ENCODE measurements around the gene SELENON. TPM values are rescaled to one million over a fixed set of nuclear protein-coding genes. Genes with fewer than 3 reads are reported as not detected.

SELENON gene
- total and polyA plus RNA-seq, 9 of the 15 experiments (the other 6 are each of a cell fraction or from before 2014, with no cell fraction given), result 0.43 to 26.7 (median 7.0) TPM

- H3K36me3 ChIP-seq (ENCODE audit: control insufficient read depth, insufficient read depth, low read length), result peaks cover 11% of the 10 kb centered on the region
- ChIA-PET CTCF (ENCODE audit: low intra/inter-chr PET ratio) (no interaction called here), POLR2A (interaction anchor here (0.7 to 6.2 kb wide), 5 partner anchors 10 to 268 kb away, joined by 3 to 56 read pairs (median 6); no protein-coding TSS in a partner anchor)
- peaks cover 16% of the 10 kb centered on the region for H4K20me1 ChIP-seq (replicated peaks; ENCODE audit: control insufficient read depth, insufficient read depth, low read length)
- no peaks in the 10 kb centered on the region for H3K9me3 ChIP-seq (replicated peaks; ENCODE audit: control insufficient read depth, insufficient read depth, low read depth, low read length)
- 20% methylated on average over 8 of the region's 8 CpGs for WGBS (ENCODE audit: insufficient coverage, low coverage, missing lambda C conversion rate)
- peak overlapping the region; percentile 91 for H3K27ac ChIP-seq (ENCODE audit: extremely low read depth, low read depth, low read length)
- H3K79me2 ChIP-seq (ENCODE audit: control insufficient read depth, insufficient read depth, low read length), result peaks cover 46% of the 10 kb centered on the region
- H3K4me3 ChIP-seq, result no peak overlapping the region
- H2AFZ ChIP-seq (ENCODE audit: low read depth, low read length), result peak overlapping the region; percentile 90
- no peaks in the 10 kb centered on the region for H3K27me3 ChIP-seq (ENCODE audit: control insufficient read depth in 2 of 2, insufficient read depth in 2 of 2, low read length in 2 of 2)
- no TSS peak for BruUV-seq (replicated peaks)
- peak; percentile 54 to 67 (median 55) for DNase-seq (ENCODE audit: extremely low read depth in 1 of 4, low spot score in 3 of 4)
- H3K4me2 ChIP-seq (ENCODE audit: insufficient read depth, low read length), result peak overlapping the region; percentile 89
- 0 out of 3 replicates have a peak, but pooled peaks have one; percentile 1 for ATAC-seq
- in situ Hi-C loops (cut with MboI) (loop anchor here (10.0 kb wide), 1 partner anchor 413 kb away; no protein-coding TSS in a partner anchor), intact Hi-C loops (cut with micrococcal nuclease) (no loop called here)
- peak overlapping the region; percentile 84 to 92 for H3K9ac ChIP-seq (ENCODE audit: insufficient read depth in 1 of 2, low read depth in 2 of 2, low read length in 2 of 2)
- no peaks in the 10 kb centered on the region for H3K9me1 ChIP-seq (ENCODE audit: control insufficient read depth, insufficient read depth, low read length)
- peak; percentile 85 for FAIRE-seq
- peaks cover 34 to 61% of the 10 kb centered on the region in 2 experiments for H3K4me1 ChIP-seq (replicated peaks in 1 of 2; ENCODE audit: control insufficient read depth in 2 of 2, insufficient read depth in 2 of 2, low read length in 2 of 2)
- peak; percentile 40; the same call in 1 of the 2 replicates for TF ChIP-seq TEAD2 (tag; IDR thresholded peaks at IDR 0.05)
- TF ChIP-seq CBX3 (IDR thresholded peaks at IDR 0.05; ENCODE audit: borderline replicate concordance in 1 of 2, low read length in 2 of 2), result 0 out of 3 replicates have a peak, but pooled peaks of 1 of the 2 experiments have one; percentile 20
- no peak for TF ChIP-seq YY1 (IDR thresholded peaks at IDR 0.05; ENCODE audit: borderline replicate concordance in 1 of 3, control insufficient read depth in 1 of 3, extremely low read depth in 1 of 3, insufficient read depth in 3 of 3, insufficient read length in 1 of 3, insufficient replicate concordance in 2 of 3, low read depth in 1 of 3, low read length in 2 of 3)
- 0 out of 2 replicates have a peak, but pooled peaks have one; percentile 7 for TF ChIP-seq MYC (IDR thresholded peaks at IDR 0.05; ENCODE audit: low read depth, low read length)
- TF ChIP-seq MYC (CRISPR knock-in tag; IDR thresholded peaks at IDR 0.05; ENCODE audit: borderline replicate concordance, low read depth), result no peak
- peak; percentile 44; the same call in 1 of the 2 replicates for TF ChIP-seq CTBP1 (IDR thresholded peaks at IDR 0.05; ENCODE audit: borderline replicate concordance)
- TF ChIP-seq MAX (CRISPR knock-in tag; IDR thresholded peaks at IDR 0.05), result peak; percentile 44; the same call in 1 of the 2 replicates
- TF ChIP-seq, protein P1, sequence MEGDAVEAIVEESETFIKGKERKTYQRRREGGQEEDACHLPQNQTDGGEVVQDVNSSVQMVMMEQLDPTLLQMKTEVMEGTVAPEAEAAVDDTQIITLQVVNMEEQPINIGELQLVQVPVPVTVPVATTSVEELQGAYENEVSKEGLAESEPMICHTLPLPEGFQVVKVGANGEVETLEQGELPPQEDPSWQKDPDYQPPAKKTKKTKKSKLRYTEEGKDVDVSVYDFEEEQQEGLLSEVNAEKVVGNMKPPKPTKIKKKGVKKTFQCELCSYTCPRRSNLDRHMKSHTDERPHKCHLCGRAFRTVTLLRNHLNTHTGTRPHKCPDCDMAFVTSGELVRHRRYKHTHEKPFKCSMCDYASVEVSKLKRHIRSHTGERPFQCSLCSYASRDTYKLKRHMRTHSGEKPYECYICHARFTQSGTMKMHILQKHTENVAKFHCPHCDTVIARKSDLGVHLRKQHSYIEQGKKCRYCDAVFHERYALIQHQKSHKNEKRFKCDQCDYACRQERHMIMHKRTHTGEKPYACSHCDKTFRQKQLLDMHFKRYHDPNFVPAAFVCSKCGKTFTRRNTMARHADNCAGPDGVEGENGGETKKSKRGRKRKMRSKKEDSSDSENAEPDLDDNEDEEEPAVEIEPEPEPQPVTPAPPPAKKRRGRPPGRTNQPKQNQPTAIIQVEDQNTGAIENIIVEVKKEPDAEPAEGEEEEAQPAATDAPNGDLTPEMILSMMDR (IDR thresholded peaks at IDR 0.05 in 2 of 3, conservative IDR thresholded peaks at IDR 0.05 in 1 of 3; ENCODE audit: insufficient read depth in 2 of 3, low read depth in 1 of 3, low read length in 3 of 3), result peak; percentile 52 to 74 (median 61); a peak in 5 of 6 replicates
- TF ChIP-seq CTCFL (IDR thresholded peaks at IDR 0.05; ENCODE audit: borderline replicate concordance, insufficient read depth, low read depth, low read length, poor library complexity, severe bottlenecking), result peak; percentile 81
- no peak for TF ChIP-seq PRMT5 (CRISPR knock-in tag; IDR thresholded peaks at IDR 0.05)
Observed at GRCh38 chr1:25817840-25818501, 18.0 kb downstream of the SELENON start.

Measured in K562 (cell line).